Adrenal gland (tissue), 19 donors: ENCODE data around the gene DBNL. TPM values are rescaled to one million over a fixed set of nuclear protein-coding genes. Genes with fewer than 3 reads are reported as not detected.
A peak's percentile ranks its signal among the peaks of the same experiment; 100 is the strongest.
"Not testable (repeated sequence)": the region's sequence is repeated elsewhere in the genome, so short reads cannot be mapped to it uniquely, and the experiment has no call there.

Experiments
- DNase-seq, 7 donors: peaks; one replicate each; pipeline ENCODE4 v3.0.0-alpha.2; 2019 to 2020
- H3K27ac ChIP-seq, 5 donors: fragments of 200-600 bp; sonication (generic) in 4 of 5; 1 replicate in 3 of 5; 2 replicates in 2 of 5; pipeline versions ENCODE4 v1.5.1 to v1.8.0; 2016 to 2020; ENCODE audit warnings: mild to moderate bottlenecking in 1 of 5
- H3K27me3 ChIP-seq: fragments of 200-600 bp; 2 replicates; pipeline ENCODE4 v1.8.0; 2021
- H3K36me3 ChIP-seq, 2 donors: fragments of 200-600 bp; replicated peaks in 1 of 2; 1 replicate in 1 of 2; 2 replicates in 1 of 2; pipeline versions ENCODE4 v1.5.1 to v1.8.0; 2018 to 2022
- H3K4me1 ChIP-seq, 2 donors: fragments of 200-600 bp; replicated peaks in 1 of 2; 1 replicate in 1 of 2; 2 replicates in 1 of 2; pipeline versions ENCODE4 v1.5.1 to v1.8.0; 2018 to 2021
- H3K4me3 ChIP-seq, 4 donors: fragments of 200-600 bp; sonication (generic) in 3 of 4; one replicate each; pipeline ENCODE4 v1.5.1; 2016 to 2018
- H3K9me3 ChIP-seq, 3 donors: fragments of 200-600 bp; sonication (generic) in 1 of 3; replicated peaks in 1 of 3; 1 replicate in 2 of 3; 2 replicates in 1 of 3; pipeline versions ENCODE4 v1.5.1 to v1.8.0; 2016 to 2021
- POLR2A ChIP-seq, 2 donors: fragments of 450-650 bp; IDR thresholded peaks; one replicate each; pipeline ENCODE4 v1.6.1; 2017; ENCODE audit warnings: antibody characterized with exemption in 2 of 2, mild to moderate bottlenecking in 2 of 2, moderate library complexity in 1 of 2
- WGBS, 4 donors: extraction: QIAGEN DNeasy Blood & Tissue Kit in 2 of 4; methylation state at CpG; one replicate each; pipeline versions ENCODE4 v1.1.5 to v1.1.7; 2013 to 2017; 5-methylcytosine and 5-hydroxymethylcytosine counted together
- intact Hi-C, 2 donors: fragments of 100-400 bp; cut with DNase I; formaldehyde crosslinking; loops; one replicate each; pipeline versions ENCODE4 v1.14.1 to v1.15.0; 2022 to 2023
- long read RNA-seq, 10 donors: library from polyadenylated mRNA in 3 of 10; unstranded in 2 of 10; stranded (forward) in 1 of 10; transcript quantifications; one replicate each; pipeline ENCODE4 v2.0.0 and lab custom pipeline, GENCODE V29; 2021 to 2026
- polyA plus RNA-seq, 3 donors: library from polyadenylated mRNA; stranded (reverse); fragments of 200-250 nt in 2 of 3; fragments of 350-450 nt in 1 of 3; fragmentation: Illumina TruSeq in 1 of 3; extraction: RNeasy Lipid Tissue Mini Kit (QIAGEN cat#74804) in 1 of 3; gene quantifications; one replicate each; pipeline ENCODE4 v1.2.3, GENCODE V29; 2013 to 2014
- total RNA-seq, 9 donors: library from RNA; depleted of rRNA in 4 of 9; stranded (reverse); fragments of >200 nt in 4 of 9; fragments of 120-200 nt in 1 of 9; fragmentation: NEBNext Ultra II Directional in 1 of 9; extraction: Animal tissue kit (Norgen Biotek cat#: 25700) in 1 of 9; gene quantifications; one replicate each; pipeline versions ENCODE4 v1.1.0 to v1.2.4, GENCODE V29; 2013 to 2023
- TF ChIP-seq, protein P1 (sequence below), 6 experiments: fragments of 450-650 bp in 4 of 6; fragments of 200-600 bp in 2 of 6; sonication (generic) in 1 of 6; IDR thresholded peaks; 1 replicate in 5 of 6; 2 replicates in 1 of 6; pipeline versions ENCODE4 v1.5.1 to v1.8.0; 2016 to 2021; ENCODE audit warnings: antibody characterized with exemption in 6 of 6, mild to moderate bottlenecking in 2 of 6, moderate library complexity in 1 of 6
- donor health status: healthy with polysubstance abuse.
- donor health status: Bipolar disorder and iron deficiency.
- donor health status: DM: yes; HTN: yes; CAD: no.
- donor health status: DM: no; HTN: no; CAD: no.
- donor health status: DM: no; HTN: no; CAD: no.
- donor health status: DM: yes; HTN: yes; CAD: no.

The DBNL gene
- total RNA-seq (100 to 1,000 TPM in 2 of 9 donors, 10 to 100 TPM in 7; 71.7 to 145 (median 83.1) TPM), polyA plus RNA-seq (10 to 100 TPM; 46.2 to 74.0 (median 66.1) TPM)
- long read RNA-seq, donor 1, transcript DBNL-210 (13 exons, 1,808 nt), result major isoform, 10 of 16 reads
- long read RNA-seq, donor 1, transcript DBNL-220 (13 exons, 2,117 nt), result minor isoform, 6 of 16 reads
- long read RNA-seq, donor 1, partial matches to known transcripts, result 0 of 16 reads
- long read RNA-seq, donor 1, other reads (novel, unspliced or antisense), result 0 of 16 reads
- long read RNA-seq, donor 2, transcript DBNL-210 (13 exons, 1,808 nt), result major isoform, 8 of 17 reads
- long read RNA-seq, donor 2, partial matches to known transcripts, result 0 of 17 reads
- long read RNA-seq, donor 2, other reads (novel, unspliced or antisense), result 6 of 17 reads
- long read RNA-seq, donor 3, transcript DBNL-210 (13 exons, 1,808 nt), result major isoform, 7 of 18 reads
- long read RNA-seq, donor 3, partial matches to known transcripts, result 0 of 18 reads
- long read RNA-seq, donor 3, other reads (novel, unspliced or antisense), result 9 of 18 reads
- long read RNA-seq, donor 4, transcript DBNL-210 (13 exons, 1,808 nt), result major isoform, 26 of 45 reads
- long read RNA-seq, donor 4, transcript DBNL-220 (13 exons, 2,117 nt), result minor isoform, 10 of 45 reads
- long read RNA-seq, donor 4, partial matches to known transcripts, result 5 of 45 reads
- long read RNA-seq, donor 4, other reads (novel, unspliced or antisense), result 4 of 45 reads
- long read RNA-seq, donor 5, transcript DBNL-210 (13 exons, 1,808 nt), result major isoform, 154 of 250 reads
- long read RNA-seq, donor 5, transcript DBNL-220 (13 exons, 2,117 nt), result minor isoform, 53 of 250 reads
- long read RNA-seq, donor 5, partial matches to known transcripts, result 11 of 250 reads
- long read RNA-seq, donor 5, other reads (novel, unspliced or antisense), result 28 of 250 reads
- long read RNA-seq, donor 6, transcript DBNL-210 (13 exons, 1,808 nt), result major isoform, 24 of 43 reads
- long read RNA-seq, donor 6, transcript DBNL-220 (13 exons, 2,117 nt), result minor isoform, 6 of 43 reads
- long read RNA-seq, donor 6, partial matches to known transcripts, result 7 of 43 reads
- long read RNA-seq, donor 6, other reads (novel, unspliced or antisense), result 4 of 43 reads
- long read RNA-seq, donor 7, partial matches to known transcripts, result 10 of 25 reads
- long read RNA-seq, donor 7, other reads (novel, unspliced or antisense), result 7 of 25 reads
- long read RNA-seq, donor 8, transcript DBNL-210 (13 exons, 1,808 nt), result major isoform, 14 of 26 reads
- long read RNA-seq, donor 8, partial matches to known transcripts, result 0 of 26 reads
- long read RNA-seq, donor 8, other reads (novel, unspliced or antisense), result 9 of 26 reads
- long read RNA-seq, donor 9, transcript DBNL-210 (13 exons, 1,808 nt), result major isoform, 6 of 37 reads
- long read RNA-seq, donor 9, partial matches to known transcripts, result 6 of 37 reads
- long read RNA-seq, donor 9, other reads (novel, unspliced or antisense), result 21 of 37 reads
- long read RNA-seq, donor 10, partial matches to known transcripts, result 0 of 9 reads
- long read RNA-seq, donor 10, other reads (novel, unspliced or antisense), result 6 of 9 reads

DNA sequence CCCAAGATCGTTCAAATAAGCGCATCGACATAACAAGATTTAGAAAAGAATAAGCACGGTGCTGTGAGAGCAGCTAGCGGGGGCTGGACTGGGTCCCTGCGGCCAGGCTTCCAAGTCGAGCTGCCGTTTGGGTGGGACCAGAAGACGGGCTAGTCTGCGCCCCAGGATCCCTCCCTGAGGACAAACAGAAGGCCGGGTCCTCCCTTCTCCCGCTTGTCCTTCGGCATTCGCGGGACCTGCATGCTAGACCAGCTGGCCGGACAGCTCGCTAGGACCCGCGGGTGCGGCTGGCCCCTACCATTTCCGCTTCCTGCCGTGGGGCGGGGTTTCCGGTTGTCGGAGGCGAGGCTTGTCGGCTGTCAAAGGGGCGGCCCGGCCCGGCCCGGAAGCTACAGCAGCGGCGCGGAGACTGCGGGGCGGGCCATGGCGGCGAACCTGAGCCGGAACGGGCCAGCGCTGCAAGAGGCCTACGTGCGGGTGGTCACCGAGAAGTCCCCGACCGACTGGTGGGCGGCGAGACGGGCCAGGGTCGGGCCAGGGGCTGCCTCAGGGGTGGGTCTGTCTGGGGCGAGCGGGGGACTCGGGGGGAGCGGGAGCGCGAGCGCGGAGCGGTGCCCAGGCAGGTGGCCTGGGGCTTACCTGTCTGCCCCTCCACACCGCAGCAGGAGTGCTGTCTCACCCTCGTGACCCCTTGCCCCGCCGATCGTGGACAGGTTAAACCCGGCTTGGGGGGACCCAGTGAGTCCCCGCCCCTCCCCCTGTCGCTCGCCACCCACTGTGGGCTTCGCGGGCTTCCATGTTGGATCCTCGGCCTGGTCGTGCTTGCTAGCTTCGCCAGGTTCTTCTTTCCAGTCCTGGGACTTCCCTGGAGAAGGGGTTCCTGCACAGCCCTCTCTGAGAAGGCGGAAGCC is at the start of gene DBNL:
TSS of gene DBNL (plus strand) at position 388 of the 911 bp plus-strand sequence. CDS start at position 424, 36 bp downstream.
- Histone ChIP-seq H3K4me3 (peak within 1 kb of the TSS; percentile 8 to 67 (median 46)), H3K9me3 (no peaks in the 10 kb centered on the region), H3K36me3 (peaks cover 0 to 3% of the 10 kb centered on the region in 2 donors), H3K4me1 (peaks cover 21 to 25% of the 10 kb centered on the region in 2 donors), H3K27ac (peak within 1 kb of the TSS; percentile 52 to 87 (median 81)), H3K27me3 (no peaks in the 10 kb centered on the region)
- peak; percentile 94 to 96 (median 95) for DNase-seq
- intact Hi-C loops, result no loop called here
- TF ChIP-seq, protein P1, sequence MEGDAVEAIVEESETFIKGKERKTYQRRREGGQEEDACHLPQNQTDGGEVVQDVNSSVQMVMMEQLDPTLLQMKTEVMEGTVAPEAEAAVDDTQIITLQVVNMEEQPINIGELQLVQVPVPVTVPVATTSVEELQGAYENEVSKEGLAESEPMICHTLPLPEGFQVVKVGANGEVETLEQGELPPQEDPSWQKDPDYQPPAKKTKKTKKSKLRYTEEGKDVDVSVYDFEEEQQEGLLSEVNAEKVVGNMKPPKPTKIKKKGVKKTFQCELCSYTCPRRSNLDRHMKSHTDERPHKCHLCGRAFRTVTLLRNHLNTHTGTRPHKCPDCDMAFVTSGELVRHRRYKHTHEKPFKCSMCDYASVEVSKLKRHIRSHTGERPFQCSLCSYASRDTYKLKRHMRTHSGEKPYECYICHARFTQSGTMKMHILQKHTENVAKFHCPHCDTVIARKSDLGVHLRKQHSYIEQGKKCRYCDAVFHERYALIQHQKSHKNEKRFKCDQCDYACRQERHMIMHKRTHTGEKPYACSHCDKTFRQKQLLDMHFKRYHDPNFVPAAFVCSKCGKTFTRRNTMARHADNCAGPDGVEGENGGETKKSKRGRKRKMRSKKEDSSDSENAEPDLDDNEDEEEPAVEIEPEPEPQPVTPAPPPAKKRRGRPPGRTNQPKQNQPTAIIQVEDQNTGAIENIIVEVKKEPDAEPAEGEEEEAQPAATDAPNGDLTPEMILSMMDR (IDR thresholded peaks at IDR 0.05), result no peak
- peak; percentile 24 to 77 for TF ChIP-seq POLR2A (IDR thresholded peaks at IDR 0.05)
- 0 to 2% (median 0%) methylated on average over 13 to 74 of the region's 74 CpGs for WGBS, 4 donors

DNA sequence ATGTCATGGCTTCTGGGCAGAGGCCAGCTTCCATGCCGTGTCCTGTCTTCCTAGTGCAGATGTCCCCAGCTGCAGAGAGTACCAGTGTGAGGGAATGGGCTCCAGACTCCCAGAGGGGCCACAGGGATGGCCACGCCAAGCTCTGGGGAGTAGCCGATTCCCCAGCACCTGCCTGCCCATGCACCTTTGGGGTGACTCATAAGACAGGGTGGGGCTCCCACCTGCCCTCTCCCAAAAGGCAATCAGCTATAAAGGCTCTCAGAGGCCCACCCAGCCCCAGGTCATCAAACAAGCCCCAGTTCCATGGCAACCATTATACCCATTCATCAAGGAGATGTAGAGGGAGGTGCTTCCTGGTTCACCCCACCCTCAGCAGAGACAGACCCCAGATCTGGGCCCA is 47.0 kb upstream of the DBNL start, which contains the start of gene SPDYE1:
TSS of gene SPDYE1 (plus strand) at position 366 of the 400 bp plus-strand sequence. CDS start 2,053 bp downstream, outside the sequence.
- DNase-seq, H3K9me3 ChIP-seq, H3K27me3 ChIP-seq, intact Hi-C loops, H3K27ac ChIP-seq, H3K4me1 ChIP-seq, H3K36me3 ChIP-seq, H3K4me3 ChIP-seq: not testable (repeated sequence)
- WGBS, 4 donors, result 95 to 100% (median 97%) methylated on average over 1 to 3 of the region's 3 CpGs; no CpG with 5 or more reads in 1 of the 4 donors

DNA sequence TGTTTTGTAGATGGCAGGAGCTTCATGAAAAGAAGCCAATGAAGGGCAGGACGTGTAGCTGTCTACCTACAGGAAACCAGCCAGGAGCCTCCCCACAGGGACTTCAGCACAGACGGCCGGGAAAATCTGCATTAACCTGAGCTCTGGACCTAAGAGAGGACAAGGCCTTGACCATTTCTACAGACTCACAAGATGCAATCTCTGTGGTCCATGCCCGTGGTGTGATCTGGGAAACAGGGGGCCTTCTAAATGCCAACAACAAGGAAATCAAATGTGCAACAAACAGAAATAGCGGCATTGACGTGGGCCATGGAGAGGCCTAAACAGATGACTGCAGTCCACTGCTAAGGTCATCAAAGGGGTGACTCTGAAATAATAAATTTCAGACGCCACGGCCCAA is 32.4 kb upstream of the DBNL start:
- intact Hi-C loops, H3K9me3 ChIP-seq, H3K27me3 ChIP-seq, H3K36me3 ChIP-seq, H3K27ac ChIP-seq, DNase-seq, H3K4me1 ChIP-seq, H3K4me3 ChIP-seq: not testable (repeated sequence)
- 85 to 95% (median 92%) methylated on average over 5 to 7 of the region's 8 CpGs for WGBS, 4 donors

DNA sequence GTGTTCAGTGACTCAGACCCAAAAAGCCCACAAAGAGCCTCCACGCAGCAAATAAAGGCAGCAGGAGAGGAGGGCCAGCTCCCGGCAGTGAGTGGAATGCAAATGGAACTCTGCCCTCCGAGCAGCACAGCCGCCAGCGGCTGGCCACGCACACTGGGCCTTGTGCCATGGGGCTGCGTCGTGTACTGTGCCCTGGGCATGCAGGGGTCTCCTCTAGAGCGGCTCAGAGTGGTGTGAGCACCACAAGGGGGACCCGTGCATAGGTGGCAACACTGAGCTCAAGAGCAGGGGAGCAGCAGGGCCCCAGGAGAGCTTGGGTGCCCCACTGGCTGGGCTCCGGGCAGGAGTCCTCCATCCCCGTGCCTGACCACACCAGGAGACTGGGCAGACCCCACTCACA is 29.4 kb upstream of the DBNL start:
- H3K36me3 ChIP-seq, intact Hi-C loops, H3K4me3 ChIP-seq, H3K9me3 ChIP-seq, H3K27me3 ChIP-seq, DNase-seq, H3K27ac ChIP-seq: not testable (repeated sequence)
- WGBS, 4 donors, result 86 to 100% (median 96%) methylated on average over 2 to 7 of the region's 12 CpGs; no CpG with 5 or more reads in 1 of the 4 donors
- peaks cover 0 to 11% of the 10 kb centered on the region in 2 donors for H3K4me1 ChIP-seq
